Measurements from ENCODE around the gene FAM13A. TPM values are rescaled to one million over a fixed set of nuclear protein-coding genes. Genes with fewer than 3 reads are reported as not detected.

Gene FAM13A
- total and polyA plus RNA-seq, 2 of the 13 experiments (the other 11 are each of a cell fraction or from before 2014, with no cell fraction given), result 1.2 to 36.2 TPM

GRCh38 chr4:88953400-88953799 lies 103.6 kb downstream of the FAM13A start (continued):
- TF ChIP-seq ATF6 (CRISPR knock-in tag; conservative IDR thresholded peaks at IDR 0.05), result no peak
- no peak for TF ChIP-seq PTBP1 (IDR thresholded peaks at IDR 0.05; ENCODE audit: low read depth, low read length, poor library complexity, severe bottlenecking)
- no peak for TF ChIP-seq ARID4A (CRISPR knock-in tag; IDR thresholded peaks at IDR 0.05; ENCODE audit: borderline replicate concordance)
- TF ChIP-seq MXD4 (CRISPR knock-in tag; IDR thresholded peaks at IDR 0.05), result no peak
- no peak for TF ChIP-seq ZNF720 (CRISPR knock-in tag; IDR thresholded peaks at IDR 0.05)

GRCh38 chr4:88952081-88952480 lies 104.9 kb downstream of the FAM13A start:
- H3K4me1 ChIP-seq (ENCODE audit: insufficient read depth, low read length), result no peaks in the 10 kb centered on the region
- intact Hi-C loops (cut with micrococcal nuclease; ENCODE audit: unreplicated experiment), result no loop called here
- ChIA-PET CTCF (ENCODE audit: low intra/inter-chr PET ratio, low total read pairs) (no interaction called here), POLR2A (no interaction called here)
- no peaks in the 10 kb centered on the region for H3K79me2 ChIP-seq (ENCODE audit: insufficient read depth, low read length)
- no TSS peak for BruUV-seq (replicated peaks)
- WGBS (ENCODE audit: low lambda C conversion rate), result 69% methylated on average over 3 of the region's 3 CpGs
- no peaks in the 10 kb centered on the region for H3K27me3 ChIP-seq (ENCODE audit: control insufficient read depth in 1 of 2, insufficient read depth in 2 of 2, low read length in 2 of 2)
- H3K36me3 ChIP-seq (replicated peaks in 1 of 2; ENCODE audit: control insufficient read depth in 1 of 2, insufficient read depth in 2 of 2, low read length in 2 of 2), result no peaks in the 10 kb centered on the region
- no peak overlapping the region for H2AFZ ChIP-seq (ENCODE audit: low read length)
- no peak overlapping the region for H3K27ac ChIP-seq (ENCODE audit: extremely low read length, insufficient read depth, low read length)
- no peak overlapping the region for H3K4me2 ChIP-seq (ENCODE audit: low read depth, low read length)
- H3K9ac ChIP-seq (ENCODE audit: insufficient read depth, low read depth, low read length), result no peak overlapping the region
- in situ Hi-C loops (cut with HindIII; ENCODE audit: extremely low pct_ligation_motif_present, low pct_unique_long_range_greater_than_20kb), result no loop called here
- no peaks in the 10 kb centered on the region for H3K9me3 ChIP-seq (ENCODE audit: low read length)
- no peak for ATAC-seq
- no peak for FAIRE-seq
- no peak for DNase-seq (ENCODE audit: low spot score)
- no peaks in the 10 kb centered on the region for H4K20me1 ChIP-seq (ENCODE audit: insufficient read depth, low read length)
- no peak overlapping the region for H3K4me3 ChIP-seq (replicated peaks in 1 of 3; ENCODE audit: insufficient read depth in 1 of 3, low read depth in 2 of 3, low read length in 3 of 3)
- TF ChIP-seq ZMYM4 (CRISPR knock-in tag; IDR thresholded peaks at IDR 0.05) (no peak), ZBTB42 (CRISPR knock-in tag; IDR thresholded peaks at IDR 0.05) (no peak), JDP2 (CRISPR knock-in tag; IDR thresholded peaks at IDR 0.05; ENCODE audit: borderline replicate concordance) (no peak), DBP (CRISPR knock-in tag; IDR thresholded peaks at IDR 0.05; ENCODE audit: not compliant biosample characterization) (no peak), TP53 (CRISPR knock-in tag; conservative IDR thresholded peaks at IDR 0.05) (no peak), RARA (CRISPR knock-in tag; IDR thresholded peaks at IDR 0.05) (no peak), ZNF770 (CRISPR knock-in tag; IDR thresholded peaks at IDR 0.05) (no peak), CREBL2 (CRISPR knock-in tag; IDR thresholded peaks at IDR 0.05; ENCODE audit: borderline replicate concordance) (no peak), HOXA3 (CRISPR knock-in tag; IDR thresholded peaks at IDR 0.05) (no peak), ZNF143 (CRISPR knock-in tag; IDR thresholded peaks at IDR 0.05) (no peak)
